Islet of Langerhans (tissue), 1 donor: ENCODE data around the gene ZFYVE21.

Experiments
- FAIRE-seq: peaks from one replicate; lab custom pipeline; 2011; peaks lifted over from hg19 to GRCh38; lab: Jason Lieb, UNC

Gene ZFYVE21

DNA sequence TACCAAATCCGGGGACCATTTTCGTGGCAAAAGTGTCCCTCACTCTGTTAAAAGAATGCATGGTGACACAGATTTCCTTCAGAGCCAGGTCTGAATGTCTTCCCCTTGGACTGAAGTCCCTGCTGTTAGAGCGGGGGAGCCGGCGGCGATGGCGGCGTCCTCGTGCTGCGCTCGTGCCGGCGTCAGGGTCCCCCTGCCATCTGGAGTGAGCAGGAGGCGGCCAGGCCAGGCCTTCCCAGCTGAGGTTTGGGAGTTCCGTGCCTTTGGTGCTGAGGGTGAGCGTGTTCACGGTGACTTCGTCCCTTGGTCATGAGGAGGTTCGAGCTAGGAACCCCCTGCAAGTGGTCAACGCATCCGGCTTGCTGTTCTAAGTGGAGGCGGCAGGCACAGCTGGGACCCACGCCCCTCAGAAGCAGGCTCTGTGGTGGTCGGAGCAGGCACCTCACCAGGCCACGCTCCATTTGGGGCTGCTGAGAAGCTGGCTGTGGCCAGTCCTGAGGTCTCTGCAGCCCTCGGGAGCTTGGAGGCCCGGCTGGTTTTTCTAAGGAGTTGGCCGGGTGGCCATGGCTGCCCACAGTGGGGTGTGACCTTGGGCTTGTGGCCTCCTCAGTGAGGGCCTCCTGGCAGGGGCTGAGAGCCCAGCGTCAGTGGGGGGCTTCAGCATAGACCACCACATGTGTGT lies 9.5 kb downstream of the ZFYVE21 start:
- no peak for FAIRE-seq

DNA sequence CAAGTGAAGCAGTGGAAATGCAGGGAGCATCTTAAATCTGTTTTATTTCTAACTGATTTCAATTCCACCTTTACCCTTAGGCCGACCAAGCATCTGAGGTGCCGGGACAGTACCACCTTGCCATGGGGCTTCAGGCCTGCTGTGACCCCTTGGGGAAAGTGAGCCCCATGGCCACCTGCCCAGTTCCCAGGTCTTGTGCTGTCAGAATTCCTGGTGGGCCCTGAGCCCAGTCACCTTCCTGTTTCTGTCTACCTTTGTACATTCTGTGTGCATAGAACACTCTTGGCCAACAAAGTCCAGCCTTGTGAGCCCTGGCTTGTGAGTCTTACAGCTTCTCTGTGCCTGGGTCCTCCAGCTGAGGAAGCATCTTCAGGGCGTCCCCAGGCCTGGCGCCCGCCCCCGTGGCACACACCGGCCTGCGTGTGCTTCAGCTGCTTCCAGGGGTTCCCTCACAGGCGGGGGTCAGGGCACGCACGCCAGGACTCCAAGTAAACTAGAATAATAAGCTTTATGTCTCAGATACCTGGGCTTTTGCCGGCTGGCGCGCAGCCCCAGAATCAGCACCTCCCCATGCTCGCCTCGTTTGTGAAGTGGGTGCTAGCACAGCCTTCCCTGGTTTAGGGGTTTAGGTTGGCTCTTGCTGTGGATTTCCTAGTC lies 10.3 kb downstream of the ZFYVE21 start:
- no peak for FAIRE-seq

DNA sequence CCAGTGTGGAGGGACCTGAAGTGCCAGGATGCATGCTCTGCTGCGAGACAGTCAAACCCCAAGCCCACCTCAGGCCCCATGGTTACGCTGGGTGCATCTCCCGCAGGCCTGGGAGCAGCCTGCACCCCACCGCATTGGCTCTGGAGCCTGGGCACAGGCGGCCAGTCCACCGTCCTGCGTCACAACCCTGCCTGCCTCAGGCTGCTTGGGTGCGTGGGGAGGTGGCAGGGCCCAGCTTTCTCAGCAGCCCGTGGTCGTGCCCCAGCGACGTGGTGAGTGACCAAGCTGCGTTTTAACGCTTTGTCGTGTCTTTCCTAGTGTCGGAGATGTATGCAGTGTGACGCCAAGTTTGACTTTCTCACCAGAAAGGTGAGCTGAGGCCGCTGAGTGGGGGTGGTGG lies 10.9 kb downstream of the ZFYVE21 start:
- FAIRE-seq, result no peak

DNA sequence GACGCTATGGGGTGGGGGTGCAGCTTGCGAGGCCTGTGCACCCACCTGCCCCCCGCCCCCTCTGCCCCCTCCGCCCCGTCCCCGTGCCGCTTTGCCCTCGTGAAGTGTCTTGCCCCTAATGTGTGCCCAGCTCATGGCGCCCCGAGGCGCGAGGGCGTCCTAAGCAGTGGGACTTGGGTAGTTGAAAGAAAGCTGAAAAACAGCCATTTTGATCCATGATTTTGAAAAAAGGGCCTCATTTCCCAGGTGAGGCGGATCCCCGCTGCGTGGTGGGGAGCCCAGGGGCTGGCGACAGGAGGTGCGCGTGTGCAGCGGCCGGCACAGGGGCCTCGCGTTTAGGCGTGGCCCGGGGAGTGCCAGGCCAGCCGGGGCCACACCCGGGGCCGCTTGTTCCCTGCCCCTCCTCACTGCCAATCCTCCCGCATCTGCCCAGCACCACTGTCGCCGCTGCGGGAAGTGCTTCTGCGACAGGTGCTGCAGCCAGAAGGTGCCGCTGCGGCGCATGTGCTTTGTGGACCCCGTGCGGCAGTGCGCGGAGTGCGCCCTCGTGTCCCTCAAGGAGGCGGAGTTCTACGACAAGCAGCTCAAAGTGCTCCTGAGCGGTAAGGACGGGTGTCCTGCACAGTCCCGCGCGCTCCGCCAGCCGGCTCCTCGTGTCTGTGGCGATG lies 11.8 kb downstream of the ZFYVE21 start:
- FAIRE-seq, result no peak

DNA sequence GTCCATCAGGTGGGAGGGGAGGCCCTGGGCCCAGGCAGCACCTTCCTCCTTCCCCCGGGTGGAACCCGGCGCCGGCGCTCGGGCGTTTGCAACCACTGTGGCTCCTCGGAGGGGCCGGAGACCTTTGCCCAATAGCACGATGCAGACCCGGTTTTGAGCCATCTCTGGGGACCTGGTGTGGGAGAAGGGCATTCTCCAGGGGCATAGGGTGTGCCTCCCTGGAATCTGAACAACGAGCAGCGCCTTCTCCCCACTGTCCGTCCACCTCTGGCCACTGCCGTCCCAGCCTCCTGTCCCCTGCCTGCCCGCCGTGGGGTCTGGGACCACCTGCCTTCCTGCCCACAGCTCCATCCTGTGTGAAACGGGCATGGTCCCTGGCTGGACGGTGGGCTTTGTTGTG lies 12.5 kb downstream of the ZFYVE21 start:
- no peak for FAIRE-seq

DNA sequence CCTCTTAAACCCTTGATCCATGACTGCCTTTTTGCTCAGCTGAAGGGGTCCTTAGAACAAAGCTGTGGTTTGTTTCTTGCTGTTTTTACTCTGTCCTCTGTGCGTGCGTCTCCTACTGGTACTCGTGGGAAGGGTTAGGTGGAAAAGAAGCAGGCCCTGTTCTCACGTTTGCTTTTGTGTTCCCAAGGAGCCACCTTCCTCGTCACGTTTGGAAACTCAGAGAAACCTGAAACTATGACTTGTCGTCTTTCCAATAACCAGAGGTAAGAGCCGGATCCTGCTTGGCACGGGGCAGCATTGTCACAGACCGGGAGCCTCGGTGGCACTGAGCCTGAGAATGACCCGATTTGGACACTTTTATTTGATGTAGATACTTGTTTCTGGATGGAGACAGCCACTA lies 13.1 kb downstream of the ZFYVE21 start:
- no peak for FAIRE-seq

DNA sequence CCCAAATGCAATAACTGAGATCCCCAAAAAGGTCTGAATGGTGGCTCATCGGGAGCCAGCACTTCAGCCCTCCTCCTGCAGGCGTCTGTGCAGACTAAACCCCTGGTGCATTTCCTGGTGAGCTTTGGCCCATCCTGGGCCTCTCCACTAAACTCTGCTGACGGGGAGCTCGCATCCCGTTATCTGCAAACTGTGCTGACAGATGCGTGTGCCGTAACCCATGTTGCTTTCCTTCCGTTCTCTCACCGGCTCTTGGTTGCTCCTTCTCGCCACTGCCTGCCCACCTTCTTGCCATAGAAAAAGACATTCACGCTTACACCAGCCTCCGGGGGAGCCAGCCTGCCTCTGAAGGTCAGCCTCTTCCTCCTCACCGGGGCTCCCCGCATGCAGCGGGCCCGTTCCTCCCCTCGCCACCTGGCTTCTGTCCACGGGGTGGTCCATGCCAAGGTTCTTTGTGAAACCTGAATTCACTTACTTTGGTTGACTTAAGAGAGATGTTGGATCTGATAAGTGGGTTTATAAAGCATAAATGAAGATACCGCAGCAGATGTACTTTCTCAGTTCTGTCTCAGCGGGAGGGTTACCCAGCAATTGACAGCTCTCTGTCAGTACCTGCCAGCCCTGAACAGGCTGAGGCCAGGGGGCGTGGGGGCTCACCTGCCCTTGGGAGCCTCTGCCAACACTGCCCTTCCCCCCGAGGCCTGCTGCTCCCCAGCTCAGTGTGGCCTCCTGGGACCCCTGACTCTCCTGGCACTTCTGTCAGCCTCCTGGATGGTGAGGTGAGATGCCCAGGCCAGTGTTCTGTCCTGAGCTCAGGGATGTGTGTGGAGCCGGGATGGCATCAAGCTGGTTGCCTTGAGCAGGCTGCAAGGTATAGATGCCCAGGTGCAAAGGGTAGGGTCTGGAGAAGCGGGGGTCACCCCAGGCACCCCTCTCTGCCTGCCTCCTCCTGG lies 14.2 kb downstream of the ZFYVE21 start:
- no peak for FAIRE-seq

DNA sequence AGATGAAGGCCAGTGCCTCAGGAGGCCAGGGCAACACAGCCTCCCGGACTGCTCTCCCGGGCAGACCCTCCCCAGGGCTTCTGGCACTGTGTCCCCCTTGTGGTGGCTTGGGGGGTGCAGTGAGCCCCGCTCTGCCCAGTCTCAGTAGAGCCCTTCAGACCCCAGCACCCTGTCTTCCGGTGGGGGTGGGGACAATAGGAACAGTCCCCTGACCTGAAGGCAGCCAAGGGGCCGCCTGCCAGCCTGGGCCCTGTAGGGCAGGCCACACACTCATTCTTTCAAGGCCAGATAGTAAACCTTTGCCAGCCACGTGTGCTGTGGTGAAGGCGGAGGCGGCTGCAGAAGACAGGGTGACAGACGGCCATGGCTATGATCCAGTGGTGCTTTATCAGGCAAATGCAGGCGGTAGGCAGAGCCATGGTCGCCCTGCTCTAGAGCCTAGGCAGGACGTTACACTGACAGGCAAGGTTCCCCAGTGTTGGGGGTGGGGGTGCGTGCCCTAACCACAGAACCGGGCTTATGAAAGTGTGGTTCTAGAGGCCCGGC lies 15.0 kb downstream of the ZFYVE21 start:
- FAIRE-seq, result no peak

DNA sequence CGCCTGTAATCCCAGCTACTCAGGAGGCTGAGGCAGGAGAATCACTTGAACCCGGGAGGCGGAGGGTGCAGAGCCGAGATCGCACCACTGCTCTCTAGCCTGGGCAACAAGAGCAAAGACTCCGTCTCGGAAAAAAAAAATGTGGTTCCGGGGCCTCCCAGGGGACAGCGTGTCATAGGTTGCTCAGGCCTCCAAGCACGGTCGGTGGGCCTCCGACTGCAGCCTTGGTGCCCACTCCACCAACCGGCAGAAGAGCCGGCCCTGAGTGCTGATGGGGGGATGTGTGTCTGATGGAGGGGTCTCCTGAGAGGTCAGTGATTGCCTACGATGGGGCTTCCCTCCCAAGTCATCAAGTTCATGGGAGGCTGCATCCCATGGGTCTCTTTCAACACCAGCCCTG lies 15.9 kb downstream of the ZFYVE21 start:
- FAIRE-seq, result no peak

DNA sequence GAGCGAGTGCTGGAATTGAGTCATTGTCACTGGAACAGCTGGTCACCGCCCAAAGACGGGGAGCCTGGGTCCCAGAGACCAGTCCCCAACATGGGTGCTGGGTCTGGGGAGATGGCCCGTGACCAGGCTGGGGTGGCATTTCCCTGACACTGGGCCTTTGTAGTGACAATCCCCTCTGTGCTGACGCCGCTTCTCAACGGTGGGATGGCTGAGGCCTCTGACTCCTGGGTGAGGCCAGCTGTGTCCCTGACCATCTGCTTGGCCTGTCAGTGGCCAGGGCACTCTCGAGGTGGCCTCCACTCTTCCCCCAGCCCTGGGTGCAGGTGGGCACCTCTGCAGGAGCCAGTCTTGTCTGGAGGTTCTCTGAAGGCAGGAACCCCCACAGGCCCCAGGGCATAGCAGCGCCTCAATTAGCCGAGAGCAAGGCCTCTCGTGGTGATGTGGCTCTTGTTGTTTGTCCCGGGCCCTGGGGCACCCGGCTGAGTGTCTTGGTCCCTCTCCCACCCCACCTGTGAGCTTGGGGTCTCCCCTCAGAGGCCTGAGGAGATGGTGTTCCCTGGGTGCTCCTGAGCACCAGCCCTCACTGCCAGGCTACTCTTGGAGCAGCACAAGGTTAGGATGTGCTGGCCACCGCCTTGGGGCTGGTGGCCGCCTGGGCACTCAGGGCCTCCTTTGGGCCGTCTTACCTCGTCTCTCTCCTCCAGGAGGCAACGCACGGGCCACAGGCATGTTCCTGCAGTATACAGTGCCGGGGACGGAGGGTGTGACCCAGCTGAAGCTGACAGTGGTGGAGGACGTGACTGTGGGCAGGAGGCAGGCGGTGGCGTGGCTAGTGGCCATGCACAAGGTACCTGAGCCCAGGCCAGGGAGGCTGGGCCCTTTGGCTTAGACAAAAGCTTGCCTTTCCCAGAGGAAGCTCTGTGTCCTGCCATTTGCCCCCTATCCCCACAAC lies 16.6 kb downstream of the ZFYVE21 start:
- FAIRE-seq, result no peak

DNA sequence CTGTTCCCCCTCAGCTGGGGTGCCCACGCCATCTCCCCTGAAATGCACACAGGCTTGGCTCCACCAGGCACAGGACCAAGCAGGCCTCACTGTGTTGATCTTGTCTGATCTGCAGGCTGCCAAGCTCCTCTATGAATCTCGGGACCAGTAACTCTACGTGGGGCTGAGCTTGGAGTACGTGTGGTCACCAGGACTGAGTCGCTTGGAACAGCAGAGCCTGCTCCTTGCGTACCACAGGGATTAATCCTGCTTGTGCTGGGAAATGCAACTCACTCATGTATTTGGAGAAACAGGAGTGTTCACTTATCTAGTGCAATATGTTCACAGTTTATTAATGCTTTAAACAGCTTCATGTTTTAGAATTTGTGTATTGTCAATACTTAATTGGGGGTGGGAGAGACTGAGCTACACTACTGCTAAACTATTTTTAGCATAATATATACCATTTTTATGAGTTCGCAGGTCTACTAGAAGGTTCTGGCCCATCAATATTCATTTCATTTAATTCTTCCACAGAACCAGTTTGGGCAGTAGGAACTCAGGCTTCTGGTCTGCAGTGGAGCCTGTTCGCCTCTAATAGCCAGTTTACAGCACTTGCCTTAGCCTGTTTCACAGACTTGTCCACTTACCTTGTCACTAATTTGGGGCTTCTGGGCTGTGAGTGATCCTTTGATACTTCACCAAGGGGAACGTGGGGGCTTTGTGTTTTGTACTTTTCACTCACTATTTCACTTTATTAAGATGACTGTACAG lies 17.4 kb downstream of the ZFYVE21 start:
- no peak for FAIRE-seq

DNA sequence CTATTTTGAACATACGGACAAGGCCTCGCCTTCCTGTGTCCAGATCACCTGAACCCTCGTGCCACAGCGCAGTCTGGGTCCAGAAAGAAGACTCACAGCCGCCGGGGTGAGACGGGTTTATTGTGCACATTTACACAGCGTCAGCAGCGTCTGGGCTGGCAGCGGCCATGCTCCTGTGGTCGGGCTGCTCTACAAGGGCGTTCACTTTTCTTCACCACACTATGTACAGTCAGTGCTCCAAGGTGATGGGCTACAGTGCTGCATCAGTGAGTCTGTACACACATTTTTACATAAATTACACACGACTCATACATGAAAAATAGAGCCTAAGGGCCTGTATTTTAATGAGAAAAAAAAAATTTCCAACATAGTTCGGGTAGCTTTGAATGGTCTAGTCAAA lies 18.0 kb downstream of the ZFYVE21 start:
- no peak for FAIRE-seq

DNA sequence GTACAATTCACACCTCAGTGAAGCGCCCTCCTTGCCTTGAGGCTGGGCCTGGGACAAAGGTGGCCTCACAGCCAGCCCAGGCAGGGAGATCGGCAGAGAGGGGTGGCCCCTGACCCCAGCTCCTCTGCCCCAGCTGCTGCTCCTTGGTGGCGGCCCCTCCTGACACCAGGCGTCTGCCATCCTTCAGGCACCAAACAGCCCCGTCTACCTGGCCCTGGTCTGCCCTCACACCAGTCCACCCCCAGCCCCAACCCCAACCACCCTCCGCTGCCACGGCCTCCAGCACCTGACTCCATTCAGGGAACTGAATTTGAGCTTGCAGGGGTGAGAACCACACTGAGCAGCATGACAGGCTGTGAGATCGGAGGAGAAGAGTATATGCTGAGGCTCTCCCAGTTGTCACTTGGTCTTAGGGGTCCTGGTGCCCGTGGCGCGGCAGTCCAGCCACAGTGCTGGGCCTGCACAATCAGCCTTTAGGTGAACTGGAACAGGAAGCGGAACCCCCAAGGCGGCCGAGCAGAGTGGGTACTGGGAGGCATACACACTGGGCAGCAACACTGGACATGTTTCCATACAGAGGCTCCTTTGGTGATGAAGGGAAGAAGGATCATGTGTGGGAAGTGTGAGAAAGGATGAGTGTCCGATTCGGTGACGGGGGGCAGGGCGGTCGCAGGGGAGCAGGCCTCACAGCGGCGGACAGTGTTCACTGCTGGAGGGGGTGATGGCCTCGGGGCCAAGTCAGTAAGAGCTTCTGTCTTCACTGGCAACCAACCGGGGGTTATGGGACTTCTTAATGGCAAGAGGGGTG lies 18.7 kb downstream of the ZFYVE21 start:
- FAIRE-seq, result no peak

DNA sequence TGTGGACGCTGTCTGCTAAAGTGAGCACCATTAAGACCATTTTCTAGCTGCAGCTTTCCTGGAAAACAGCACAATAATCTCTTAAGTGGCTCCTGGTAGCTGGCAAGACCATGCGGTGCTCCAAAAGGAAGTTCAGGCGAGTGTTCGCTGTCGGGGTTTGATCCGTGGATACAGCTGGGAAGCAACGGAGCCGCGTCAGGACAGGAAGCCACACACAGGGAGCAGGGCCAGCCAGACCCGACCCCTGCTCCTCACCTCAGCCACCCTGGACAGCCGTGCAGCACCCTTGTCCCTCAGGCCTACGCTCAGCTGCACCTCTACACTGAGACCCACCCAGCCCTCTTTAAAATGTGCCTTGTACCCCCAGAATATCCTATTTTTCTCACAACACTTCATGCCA lies 19.4 kb downstream of the ZFYVE21 start:
- FAIRE-seq, result no peak

DNA sequence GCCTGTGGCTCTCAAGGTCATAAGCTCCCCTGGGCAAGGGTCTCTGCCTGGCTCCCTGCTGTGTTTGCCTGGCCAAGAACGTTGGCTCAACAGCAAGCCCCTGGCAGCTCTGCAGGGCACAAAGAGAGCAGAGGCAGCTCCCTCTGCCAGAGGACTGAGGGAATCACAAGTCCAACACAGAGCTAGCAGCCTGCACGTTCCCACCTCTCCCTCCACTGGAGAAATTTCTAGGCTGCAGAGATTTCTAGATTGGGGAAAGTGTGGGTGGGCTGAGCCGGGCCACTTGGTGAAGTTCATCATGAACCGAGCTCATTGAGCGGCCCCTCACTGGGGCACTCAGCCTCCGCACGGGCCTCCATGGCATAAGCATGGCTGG lies 19.8 kb downstream of the ZFYVE21 start:
- no peak for FAIRE-seq

DNA sequence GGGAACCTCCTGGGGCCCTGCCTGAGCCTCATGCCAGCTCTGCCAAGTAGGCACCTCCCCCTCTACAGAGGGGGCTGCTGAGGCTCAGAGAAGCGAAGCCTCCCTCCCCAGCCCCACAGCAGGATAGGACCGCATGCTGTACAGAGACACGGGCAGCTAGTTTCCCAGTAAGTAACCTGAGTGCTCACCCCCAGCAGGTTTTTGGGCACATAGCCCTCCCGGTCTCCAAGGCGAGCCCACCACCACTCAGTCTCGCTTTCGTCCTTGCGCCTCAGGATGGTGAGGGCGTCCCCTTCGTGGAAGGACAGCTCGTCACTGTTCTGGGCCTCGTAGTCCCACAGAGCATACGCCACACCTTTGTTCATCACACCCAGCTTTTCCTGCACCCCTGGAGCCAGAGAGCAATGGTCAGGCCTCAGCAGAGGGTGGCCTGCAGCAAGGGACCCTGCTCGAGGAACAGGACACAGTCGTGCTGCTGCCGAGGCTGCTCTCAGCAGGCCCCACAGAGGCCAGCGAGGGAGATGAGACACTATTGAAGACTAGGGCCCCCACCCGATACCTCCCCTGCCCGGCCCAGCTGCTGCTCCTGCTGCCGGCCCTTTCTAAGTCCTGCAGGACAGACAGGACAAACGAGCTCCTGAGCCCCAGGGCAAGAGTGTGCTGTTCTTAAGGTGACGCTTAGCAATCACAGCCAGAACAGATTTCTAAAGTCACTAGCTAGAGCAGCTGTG lies 20.4 kb downstream of the ZFYVE21 start:
- no peak for FAIRE-seq

DNA sequence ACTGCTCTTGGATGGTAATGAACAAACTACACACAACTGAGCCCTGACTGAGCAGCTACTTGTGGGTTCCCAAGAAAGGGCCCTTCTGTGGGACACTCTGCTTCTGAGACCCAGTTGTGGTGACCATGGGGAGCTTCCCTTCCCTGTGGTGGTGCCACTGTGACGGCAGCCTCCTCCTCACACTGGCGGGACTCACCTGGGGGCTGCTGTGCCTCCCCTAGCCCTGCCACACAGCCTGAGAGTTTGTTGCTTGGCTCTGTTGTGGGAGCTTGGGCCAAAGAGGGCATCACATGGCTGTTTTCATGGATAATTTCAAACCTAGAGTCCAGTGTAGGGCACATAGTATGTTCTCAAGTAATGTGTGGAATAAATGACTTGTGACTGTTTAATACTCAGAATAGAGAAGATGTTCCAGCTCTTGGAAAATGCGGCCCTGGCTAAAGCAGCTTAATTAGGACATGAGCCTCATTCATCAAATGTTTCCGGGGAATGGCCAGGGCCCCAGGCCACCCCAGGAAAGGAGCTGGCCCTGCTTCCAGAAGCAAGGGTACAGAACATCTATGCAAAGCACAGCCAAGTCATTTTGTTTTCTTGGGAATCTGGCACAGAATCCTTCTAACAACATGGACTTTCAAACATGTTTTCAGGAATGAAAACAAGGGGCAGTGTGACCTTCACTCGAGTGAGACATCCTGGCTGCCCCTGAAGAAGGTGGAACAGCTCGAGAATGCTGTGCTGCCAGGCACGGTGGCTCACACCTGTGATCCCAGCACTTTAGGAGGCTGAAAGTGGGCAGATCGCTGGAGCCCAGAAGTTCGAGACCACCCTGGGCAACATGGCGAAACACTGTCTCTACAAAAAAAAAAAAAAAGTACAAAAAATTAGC lies 21.2 kb downstream of the ZFYVE21 start:
- no peak for FAIRE-seq
